Cardiac fibroblast (primary cell): ENCODE results near the gene B4GALT5.

ENCODE experiments used
- DNase-seq, 2 donors: peaks; one replicate each; pipeline versions ENCODE4 v3.0.0 to v3.0.0-alpha.2; 2010; ENCODE audit warnings: low read depth in 2 of 2
- H3K4me3 ChIP-seq, 2 donors: replicated peaks in 1 of 2; 1 replicate in 1 of 2; 2 replicates in 1 of 2; pipeline ENCODE4 v1.5.1; 2011; ENCODE audit warnings: low read depth in 2 of 2, low read length in 2 of 2, mild to moderate bottlenecking in 2 of 2, moderate library complexity in 1 of 2
- CTCF ChIP-seq: IDR thresholded peaks from one replicate; pipeline ENCODE4 v1.5.1; 2011; ENCODE audit warnings: low read depth, mild to moderate bottlenecking, low read length, inconsistent platforms

The B4GALT5 gene

GRCh38 chr20:49749625-49750024 is 35.9 kb upstream of the B4GALT5 start:
- no peak overlapping the region for H3K4me3 ChIP-seq
- no peak for TF ChIP-seq CTCF
- no peak for DNase-seq

- H3K4me3 ChIP-seq: no peak overlapping the region
- no peak for TF ChIP-seq CTCF
- no peak for DNase-seq
Observed at GRCh38 chr20:49748525-49748838, 34.8 kb upstream of the B4GALT5 start.

GRCh38 chr20:49747707-49748524 is 34.2 kb upstream of the B4GALT5 start:
- TF ChIP-seq CTCF: no peak
- DNase-seq: peak; percentile 78 to 98
- H3K4me3 ChIP-seq: no peak overlapping the region

GRCh38 chr20:49742948-49743347 is 29.3 kb upstream of the B4GALT5 start:
- H3K4me3 ChIP-seq: no peak overlapping the region
- no peak for DNase-seq
- TF ChIP-seq CTCF: no peak

GRCh38 chr20:49741977-49742376 is 28.3 kb upstream of the B4GALT5 start:
- TF ChIP-seq CTCF: no peak
- DNase-seq: no peak
- H3K4me3 ChIP-seq: no peak overlapping the region

- DNase-seq: no peak
- TF ChIP-seq CTCF: no peak
Observed at GRCh38 chr20:49740807-49741206, 27.1 kb upstream of the B4GALT5 start.

GRCh38 chr20:49739042-49739441 is 25.4 kb upstream of the B4GALT5 start:
- no peak for TF ChIP-seq CTCF
- H3K4me3 ChIP-seq: no peak overlapping the region
- DNase-seq: no peak

More at GRCh38 chr20:49740807-49741206, 27.1 kb upstream of the B4GALT5 start:
- H3K4me3 ChIP-seq: no peak overlapping the region
